SIG-M5 treated with dmso at 0.1 percent for 504 hours (cell line): Measurements from ENCODE around the gene NSUN2.
A peak's percentile ranks its signal among the peaks of the same experiment; 100 is the strongest.

Source experiments
- DNase-seq: peaks from one replicate; lab custom pipeline; 2025; ENCODE audit not compliant: unreplicated experiment; lab: John Stamatoyannopoulos, UW

Gene NSUN2

GRCh38 chr5:6645571-6646362 is 12.9 kb upstream of the NSUN2 start:
- peak; percentile 95 for DNase-seq

GRCh38 chr5:6644794-6645241 is 12.0 kb upstream of the NSUN2 start:
- DNase-seq = no peak

- no peak for DNase-seq
Measured at GRCh38 chr5:6642655-6643054, 9.8 kb upstream of the NSUN2 start.

GRCh38 chr5:6638236-6638635 is 5.4 kb upstream of the NSUN2 start:
- DNase-seq = peak; percentile 46

- no peak for DNase-seq
Measured at GRCh38 chr5:6637590-6637989, 4.7 kb upstream of the NSUN2 start.

GRCh38 chr5:6637022-6637421 is 4.2 kb upstream of the NSUN2 start:
- DNase-seq = no peak

GRCh38 chr5:6636293-6636692 is 3.4 kb upstream of the NSUN2 start:
- DNase-seq = no peak

- no peak for DNase-seq
Measured at GRCh38 chr5:6634788-6635430, 2.1 kb upstream of the NSUN2 start.

- DNase-seq = peak; percentile 70
Measured at GRCh38 chr5:6634306-6634705, 1.5 kb upstream of the NSUN2 start.

- peak; percentile 22 for DNase-seq
Measured at GRCh38 chr5:6633469-6634245, 813 bp upstream of the NSUN2 start.

- peak; percentile 33 for DNase-seq
Measured at GRCh38 chr5:6632324-6632887, 438 bp downstream of the NSUN2 start.

- DNase-seq = peak; percentile 67
Measured at GRCh38 chr5:6631441-6631840, 1.4 kb downstream of the NSUN2 start.

GRCh38 chr5:6626508-6626907 is 6.3 kb downstream of the NSUN2 start:
- DNase-seq = no peak

- no peak for DNase-seq
Measured at GRCh38 chr5:6623941-6624340, 8.9 kb downstream of the NSUN2 start.

GRCh38 chr5:6623228-6623627 is 9.6 kb downstream of the NSUN2 start:
- DNase-seq = no peak

GRCh38 chr5:6616632-6617031 is 16.2 kb downstream of the NSUN2 start:
- no peak for DNase-seq

- DNase-seq = no peak
Measured at GRCh38 chr5:6615034-6615815, 17.6 kb downstream of the NSUN2 start.

GRCh38 chr5:6611334-6612256 is 21.2 kb downstream of the NSUN2 start:
- no peak for DNase-seq

GRCh38 chr5:6608016-6608415 is 24.8 kb downstream of the NSUN2 start:
- no peak for DNase-seq

- no peak for DNase-seq
Measured at GRCh38 chr5:6607559-6607936, 25.3 kb downstream of the NSUN2 start.
